Mesenchymal stem cell (in vitro differentiated cells and primary cell): ENCODE results near the gene DCAF8.

Source experiments
- DNase-seq: peaks from one replicate; pipeline ENCODE4 v3.0.0-alpha.2; 2013
- H2AFZ ChIP-seq: one replicate; pipeline ENCODE4 v1.6.1; 2013; ENCODE audit warnings: low read depth, mild to moderate bottlenecking, control low read depth, inconsistent platforms, low read length, moderate library complexity
- H2AK5ac ChIP-seq: 2 replicates; pipeline ENCODE4 v1.6.1; 2013; ENCODE audit warnings: low read length, moderate library complexity, mild to moderate bottlenecking, inconsistent platforms; ENCODE audit not compliant: severe bottlenecking
- H2BK120ac ChIP-seq: one replicate; pipeline ENCODE4 v1.6.1; 2013; ENCODE audit warnings: low read depth, mild to moderate bottlenecking, inconsistent platforms, low read length, moderate library complexity
- H2BK12ac ChIP-seq, 2 experiments: one replicate each; pipeline ENCODE4 v1.6.1; 2013; ENCODE audit warnings: inconsistent platforms in 2 of 2, low read length in 2 of 2, mild to moderate bottlenecking in 2 of 2, moderate library complexity in 2 of 2, control low read depth in 1 of 2
- H2BK15ac ChIP-seq: one replicate; pipeline ENCODE4 v1.6.1; 2013; ENCODE audit warnings: mild to moderate bottlenecking, low read depth, inconsistent platforms; ENCODE audit not compliant: poor library complexity, severe bottlenecking
- H2BK5ac ChIP-seq: 2 replicates; pipeline ENCODE4 v1.6.1; 2013; ENCODE audit warnings: low read depth, mild to moderate bottlenecking, low read length, control low read depth, inconsistent platforms; ENCODE audit not compliant: poor library complexity, severe bottlenecking
- H3K14ac ChIP-seq, 2 experiments: one replicate each; pipeline ENCODE4 v1.6.1; 2013; ENCODE audit warnings: inconsistent platforms in 2 of 2, low read length in 2 of 2, control low read depth in 1 of 2, mild to moderate bottlenecking in 1 of 2, moderate library complexity in 1 of 2
- H3K18ac ChIP-seq, 2 experiments: one replicate each; pipeline ENCODE4 v1.6.1; 2013; ENCODE audit warnings: inconsistent platforms in 2 of 2, low read length in 2 of 2, control low read depth in 1 of 2, low read depth in 1 of 2, mild to moderate bottlenecking in 1 of 2
- H3K23ac ChIP-seq, 2 experiments: one replicate each; pipeline ENCODE4 v1.6.1; 2013; ENCODE audit warnings: inconsistent platforms in 2 of 2, low read length in 2 of 2, mild to moderate bottlenecking in 2 of 2, moderate library complexity in 2 of 2, control low read depth in 1 of 2
- H3K27ac ChIP-seq: 2 replicates; pipeline ENCODE4 v1.5.1; 2013; ENCODE audit warnings: mild to moderate bottlenecking, moderate library complexity, low read length, control low read depth, inconsistent platforms; ENCODE audit not compliant: poor library complexity, severe bottlenecking
- H3K27me3 ChIP-seq, 2 experiments: 2 replicates each; pipeline versions ENCODE4 v1.6.1 to v1.7.0; 2013; ENCODE audit warnings: low read length in 2 of 2, mild to moderate bottlenecking in 2 of 2, moderate library complexity in 2 of 2, control low read depth in 1 of 2, inconsistent platforms in 1 of 2; ENCODE audit not compliant: control insufficient read depth in 1 of 2, insufficient read depth in 1 of 2
- H3K36me3 ChIP-seq, 2 experiments: 2 replicates each; pipeline versions ENCODE4 v1.6.1 to v1.7.0; 2013; ENCODE audit warnings: low read length in 2 of 2, control low read depth in 1 of 2, inconsistent platforms in 1 of 2, low read depth in 1 of 2, mild to moderate bottlenecking in 1 of 2; ENCODE audit not compliant: insufficient read depth in 2 of 2, control insufficient read depth in 1 of 2
- H3K4ac ChIP-seq, 2 experiments: one replicate each; pipeline ENCODE4 v1.6.1; 2013; ENCODE audit warnings: inconsistent platforms in 2 of 2, low read length in 2 of 2, mild to moderate bottlenecking in 2 of 2, moderate library complexity in 2 of 2, control low read depth in 1 of 2, low read depth in 1 of 2
- H3K4me1 ChIP-seq: 2 replicates; pipeline ENCODE4 v1.6.1; 2013; ENCODE audit warnings: low read depth, low read length, control low read depth; ENCODE audit not compliant: control insufficient read depth, insufficient read depth
- H3K4me2 ChIP-seq: 2 replicates; pipeline ENCODE4 v1.6.1; 2013; ENCODE audit warnings: low read length, mild to moderate bottlenecking, inconsistent platforms; ENCODE audit not compliant: poor library complexity, severe bottlenecking
- H3K4me3 ChIP-seq, 2 experiments: 2 replicates each; pipeline versions ENCODE4 v1.5.1 to v1.7.0; 2013; ENCODE audit warnings: low read length in 2 of 2, mild to moderate bottlenecking in 2 of 2, control low read depth in 1 of 2, low read depth in 1 of 2; ENCODE audit not compliant: insufficient read depth in 1 of 2
- H3K79me1 ChIP-seq: replicated peaks from 2 replicates; pipeline ENCODE4 v1.6.1; 2013; ENCODE audit warnings: mild to moderate bottlenecking, control low read depth, low read length, inconsistent platforms; ENCODE audit not compliant: poor library complexity, severe bottlenecking
- H3K9ac ChIP-seq: 2 replicates; pipeline ENCODE4 v1.7.0; 2013; ENCODE audit warnings: mild to moderate bottlenecking, low read length, moderate library complexity
- H3K9me3 ChIP-seq: 2 replicates; pipeline ENCODE4 v1.7.0; 2013; ENCODE audit warnings: mild to moderate bottlenecking, low read length; ENCODE audit not compliant: control insufficient read depth
- H4K8ac ChIP-seq: one replicate; pipeline ENCODE4 v1.6.1; 2013; ENCODE audit warnings: inconsistent platforms, mild to moderate bottlenecking, low read length, moderate library complexity
- H4K91ac ChIP-seq: one replicate; pipeline ENCODE4 v1.6.1; 2013; ENCODE audit warnings: mild to moderate bottlenecking, low read length, inconsistent platforms
- WGBS: methylation state at CpG from one replicate; pipeline ENCODE4 v1.1.7; 2013; ENCODE audit warnings: mixed read lengths; 5-methylcytosine and 5-hydroxymethylcytosine counted together

DCAF8 gene

DNA sequence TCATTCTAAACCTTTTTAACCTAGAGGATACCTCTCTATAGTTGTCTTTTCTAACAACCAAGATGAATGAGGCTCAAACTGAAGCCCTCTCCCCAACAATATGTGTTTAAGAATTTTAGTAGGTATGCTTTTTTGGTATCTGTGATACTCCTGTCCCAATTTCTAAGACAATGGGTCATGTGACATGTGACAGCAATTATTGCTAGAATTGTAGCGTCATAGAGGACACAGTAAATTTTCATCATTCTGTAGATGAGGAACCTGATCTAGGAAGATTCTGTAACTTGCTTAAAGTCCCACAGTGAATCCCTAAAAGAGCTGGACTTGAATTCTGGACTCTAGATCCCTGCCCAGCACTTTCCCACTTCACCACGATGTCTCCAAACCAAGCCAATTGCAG, 83.6 kb downstream of the DCAF8 start:
- H3K27me3 ChIP-seq = peaks cover 32 to 41% of the 10 kb centered on the region in 2 experiments
- H3K27ac ChIP-seq = no peak overlapping the region
- no peak overlapping the region for H3K9ac ChIP-seq
- H3K79me1 ChIP-seq = no peaks in the 10 kb centered on the region
- 100% methylated on average over 2 of the region's 2 CpGs for WGBS
- no peak overlapping the region for H4K8ac ChIP-seq
- no peaks in the 10 kb centered on the region for H3K4me1 ChIP-seq
- no peak overlapping the region for H2AK5ac ChIP-seq
- H3K4ac ChIP-seq = no peak overlapping the region
- H4K91ac ChIP-seq = no peak overlapping the region
- H3K4me3 ChIP-seq = no peak overlapping the region
- H2BK15ac ChIP-seq = no peak overlapping the region
- no peaks in the 10 kb centered on the region for H3K9me3 ChIP-seq
- H2AFZ ChIP-seq = no peak overlapping the region
- H2BK120ac ChIP-seq = no peak overlapping the region
- no peak overlapping the region for H2BK5ac ChIP-seq
- no peak overlapping the region for H3K18ac ChIP-seq
- no peak overlapping the region for H2BK12ac ChIP-seq
- no peak overlapping the region for H3K14ac ChIP-seq
- H3K4me2 ChIP-seq = no peak overlapping the region
- H3K36me3 ChIP-seq = no peaks in the 10 kb centered on the region
- H3K23ac ChIP-seq = no peak overlapping the region
- DNase-seq = no peak

DNA sequence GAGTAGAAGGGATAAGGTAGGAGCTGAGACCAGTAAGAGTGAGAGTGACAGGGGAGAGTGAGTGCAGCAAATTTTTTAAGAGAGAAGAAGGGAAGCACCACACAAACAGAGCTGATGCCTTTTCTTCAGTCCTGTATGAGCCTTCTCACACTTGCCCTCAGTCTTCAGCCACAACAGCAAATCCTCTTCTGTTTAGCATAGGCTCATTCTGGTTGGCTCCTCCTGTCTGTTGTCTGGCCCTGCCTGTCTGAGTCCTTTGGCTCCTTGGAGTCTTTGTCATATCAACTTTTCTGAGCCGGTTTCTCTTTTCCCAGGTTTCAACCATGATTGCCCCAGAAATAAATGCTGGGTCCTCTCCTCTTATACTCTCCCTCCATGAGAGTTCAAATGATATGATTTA, 84.7 kb downstream of the DCAF8 start:
- Histone ChIP-seq H2AFZ (no peak overlapping the region), H3K4me3 (no peak overlapping the region), H3K4ac (no peak overlapping the region), H4K91ac (no peak overlapping the region), H3K14ac (no peak overlapping the region), H3K4me2 (no peak overlapping the region), H3K79me1 (no peaks in the 10 kb centered on the region), H2BK5ac (no peak overlapping the region), H3K27ac (no peak overlapping the region), H2BK120ac (no peak overlapping the region), H2BK15ac (no peak overlapping the region), H3K4me1 (no peaks in the 10 kb centered on the region), H3K9me3 (no peaks in the 10 kb centered on the region), H3K18ac (no peak overlapping the region), H3K27me3 (peaks cover 40 to 48% of the 10 kb centered on the region in 2 experiments), H3K23ac (no peak overlapping the region), H3K36me3 (no peaks in the 10 kb centered on the region), H2BK12ac (no peak overlapping the region), H2AK5ac (no peak overlapping the region), H3K9ac (no peak overlapping the region), H4K8ac (no peak overlapping the region)
- WGBS = 100% methylated on average over 1 of the region's 1 CpG
- DNase-seq = no peak

DNA sequence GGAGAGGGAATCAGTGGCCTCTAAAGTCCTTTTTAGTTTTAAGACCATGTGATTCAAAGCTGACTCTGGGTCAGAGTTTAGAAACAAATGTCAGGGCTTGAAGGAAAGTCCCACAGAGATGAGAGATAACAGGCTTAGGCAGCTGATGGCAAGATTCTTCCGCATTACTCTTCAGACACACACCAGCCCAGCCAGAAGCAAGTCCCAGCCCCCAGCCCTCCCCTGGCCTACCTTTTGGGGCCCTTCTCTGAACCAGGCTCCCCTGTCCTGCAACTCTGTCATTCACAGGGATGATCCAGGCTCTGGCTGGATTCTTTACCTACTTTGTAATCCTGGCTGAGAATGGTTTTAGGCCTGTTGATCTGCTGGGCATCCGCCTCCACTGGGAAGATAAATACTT, 85.1 kb downstream of the DCAF8 start:
- Histone ChIP-seq H2BK12ac (no peak overlapping the region), H2AK5ac (no peak overlapping the region), H2BK5ac (no peak overlapping the region), H3K14ac (no peak overlapping the region), H4K8ac (no peak overlapping the region), H3K79me1 (no peaks in the 10 kb centered on the region), H3K23ac (no peak overlapping the region), H3K9me3 (no peaks in the 10 kb centered on the region), H3K18ac (no peak overlapping the region), H3K36me3 (no peaks in the 10 kb centered on the region), H3K4me2 (no peak overlapping the region), H2BK15ac (no peak overlapping the region), H3K9ac (no peak overlapping the region), H3K27ac (no peak overlapping the region), H3K27me3 (peaks cover 43 to 49% of the 10 kb centered on the region in 2 experiments), H3K4ac (no peak overlapping the region), H4K91ac (no peak overlapping the region), H3K4me3 (no peak overlapping the region), H2AFZ (no peak overlapping the region), H2BK120ac (no peak overlapping the region), H3K4me1 (no peaks in the 10 kb centered on the region)
- no peak for DNase-seq
- WGBS = 86% methylated on average over 2 of the region's 2 CpGs

DNA sequence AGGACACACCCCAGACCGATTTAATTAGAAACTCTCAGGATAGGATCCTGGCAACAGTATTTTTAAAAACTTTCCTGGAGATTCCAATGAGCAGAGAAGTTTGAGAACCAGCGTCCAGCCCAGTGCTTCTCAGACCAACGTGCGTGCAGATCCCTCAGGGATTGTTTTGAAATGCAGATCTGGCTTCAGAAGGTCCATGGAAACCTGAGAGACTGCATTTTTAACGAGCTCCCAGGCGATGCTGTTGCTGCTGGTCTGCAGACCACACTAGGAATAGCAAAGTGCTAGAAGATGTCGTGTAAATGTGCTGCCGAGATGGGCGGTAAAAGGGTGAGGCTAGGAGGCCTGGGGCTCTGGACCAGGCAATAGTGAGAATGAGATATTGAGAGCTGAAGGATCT, 90.4 kb downstream of the DCAF8 start:
- no peaks in the 10 kb centered on the region for H3K9me3 ChIP-seq
- H3K18ac ChIP-seq = no peak overlapping the region
- H3K79me1 ChIP-seq = no peaks in the 10 kb centered on the region
- no peak for DNase-seq
- no peaks in the 10 kb centered on the region for H3K36me3 ChIP-seq
- H3K4me1 ChIP-seq = peaks cover 14% of the 10 kb centered on the region
- H3K4ac ChIP-seq = no peak overlapping the region
- no peak overlapping the region for H4K91ac ChIP-seq
- H2AK5ac ChIP-seq = no peak overlapping the region
- no peak overlapping the region for H2BK5ac ChIP-seq
- no peak overlapping the region for H3K4me3 ChIP-seq
- WGBS = 59% methylated on average over 9 of the region's 9 CpGs
- H3K9ac ChIP-seq = no peak overlapping the region
- no peak overlapping the region for H2BK12ac ChIP-seq
- no peak overlapping the region for H3K23ac ChIP-seq
- H4K8ac ChIP-seq = no peak overlapping the region
- peaks cover 25 to 34% of the 10 kb centered on the region in 2 experiments for H3K27me3 ChIP-seq
- H2AFZ ChIP-seq = no peak overlapping the region
- H3K14ac ChIP-seq = no peak overlapping the region
- H3K27ac ChIP-seq = no peak overlapping the region
- no peak overlapping the region for H2BK15ac ChIP-seq
- no peak overlapping the region for H2BK120ac ChIP-seq
- H3K4me2 ChIP-seq = no peak overlapping the region
